Measurements from ENCODE around the gene GDI1. TPM values are rescaled to one million over a fixed set of nuclear protein-coding genes. Genes with fewer than 3 reads are reported as not detected.
A peak's percentile ranks its signal among the peaks of the same experiment; 100 is the strongest.

The GDI1 gene
- total and polyA plus RNA-seq, 2 of the 8 experiments (the other 6 are each of a cell fraction or from before 2014, with no cell fraction given) = 83.1 to 136 TPM

GRCh38 chrX:154489182-154489581 lies 52.2 kb downstream of the GDI1 start:
- Histone ChIP-seq H2BK12ac (ENCODE audit: low read depth, low read length) (no peak overlapping the region), H3K79me2 (ENCODE audit: control insufficient read depth in 1 of 2, insufficient read depth in 2 of 2, low read length in 2 of 2) (no peaks in the 10 kb centered on the region), H3K4ac (replicated peaks; ENCODE audit: insufficient read length, low read depth, low read length) (no peak overlapping the region), H3K23me2 (ENCODE audit: low read depth, low read length) (no peaks in the 10 kb centered on the region; the same call in 1 of the 2 replicates), H3K9ac (replicated peaks in 1 of 4; ENCODE audit: extremely low read depth in 1 of 4, low read depth in 3 of 4, low read length in 3 of 4) (no peak overlapping the region), H4K8ac (ENCODE audit: extremely low read depth, insufficient read depth, low read length) (no peak overlapping the region), H3K9me3 (ENCODE audit: insufficient read depth in 2 of 2, low read depth in 1 of 2, low read length in 1 of 2) (no peaks in the 10 kb centered on the region), H4K5ac (ENCODE audit: insufficient read length, low read depth, low read length) (no peak overlapping the region), H3K36me3 (ENCODE audit: control insufficient read depth in 2 of 4, insufficient read depth in 4 of 4, low read length in 3 of 4) (peaks cover 0 to 12% (median 0%) of the 10 kb centered on the region in 4 experiments; a peak in 2 of 8 replicates), H3K23ac (ENCODE audit: insufficient read length) (no peak overlapping the region), H2BK5ac (ENCODE audit: low read depth, low read length) (no peak overlapping the region), H3K4me2 (ENCODE audit: insufficient read depth in 1 of 2, low read depth in 2 of 2, low read length in 2 of 2) (peak overlapping the region; percentile 69 to 72; a peak in 3 of 4 replicates), H3K14ac (ENCODE audit: insufficient read length) (no peak overlapping the region), H3K27ac (ENCODE audit: low read depth, low read length) (no peak overlapping the region), H4K91ac (replicated peaks; ENCODE audit: insufficient read length, low read length) (no peak overlapping the region), H2BK20ac (ENCODE audit: low read length) (no peak overlapping the region), H3K56ac (replicated peaks; ENCODE audit: insufficient read length, low read depth, low read length) (no peak overlapping the region), H4K20me1 (replicated peaks in 1 of 2; ENCODE audit: control insufficient read depth in 1 of 2, insufficient read depth in 2 of 2, low read length in 2 of 2) (peaks cover 1 to 2% of the 10 kb centered on the region in 2 experiments), H3K4me3 (ENCODE audit: extremely low read depth in 1 of 4, insufficient read depth in 2 of 4, low read depth in 3 of 4, low read length in 4 of 4) (no peak overlapping the region), H3K79me1 (ENCODE audit: low read depth, low read length) (no peaks in the 10 kb centered on the region), H3K4me1 (replicated peaks in 1 of 4; ENCODE audit: control insufficient read depth in 3 of 4, insufficient read depth in 4 of 4, low read length in 3 of 4) (peaks cover 0 to 12% (median 3%) of the 10 kb centered on the region in 4 experiments; a peak in 4 of 7 replicates), H3K27me3 (replicated peaks in 1 of 4; ENCODE audit: control insufficient read depth in 3 of 4, extremely low read depth in 1 of 4, insufficient read depth in 3 of 4, low read length in 3 of 4) (no peaks in the 10 kb centered on the region; a peak in 1 of 7 replicates), H2AK5ac (ENCODE audit: low read depth, low read length) (no peak overlapping the region), H2BK120ac (replicated peaks; ENCODE audit: low read depth, low read length) (no peak overlapping the region), H2AFZ (ENCODE audit: low read length) (no peak overlapping the region), H3K18ac (ENCODE audit: extremely low read depth, low read length) (no peak overlapping the region), H2BK15ac (ENCODE audit: low read length) (no peak overlapping the region)
- 88% methylated on average over 3 of the region's 4 CpGs; no CpG with 5 or more reads in 1 of the 2 experiments for WGBS, 2 experiments (ENCODE audit: extremely low coverage in 1 of 2, insufficient coverage in 1 of 2, insufficient read length in 1 of 2, insufficient replicate concordance in 2 of 2, low coverage in 1 of 2, low lambda C conversion rate in 2 of 2, missing lambda C conversion rate in 1 of 2)
- FAIRE-seq = no peak
- ChIA-PET POLR2A (ENCODE audit: partially characterized antibody) (interaction anchor here (0.7 to 1.9 kb wide), 10 partner anchors 8 to 118 kb away, joined by 3 to 7 read pairs (median 4); partner anchors contain the start of gene DNASE1L1), CTCF (ENCODE audit: partially characterized antibody) (interaction anchor here (0.8 to 2.0 kb wide), 4 partner anchors 14 to 60 kb away, joined by 3 to 6 read pairs (median 3); partner anchors contain the start of gene ATP6AP1)
- no peak for DNase-seq (ENCODE audit: low read depth in 1 of 2, low spot score in 2 of 2)
- TF ChIP-seq CBX8 (IDR thresholded peaks at IDR 0.05; ENCODE audit: borderline replicate concordance, low read depth, low read length) = no peak
- no peak for TF ChIP-seq ATF3 (IDR thresholded peaks at IDR 0.05; ENCODE audit: insufficient read depth, low read depth, low read length)
- TF ChIP-seq CEBPB (IDR thresholded peaks at IDR 0.05; ENCODE audit: low read depth, low read length) = no peak
- TF ChIP-seq RXRA (IDR thresholded peaks at IDR 0.05; ENCODE audit: insufficient read depth, low read depth, low read length) = no peak
- TF ChIP-seq NRF1 (IDR thresholded peaks at IDR 0.05; ENCODE audit: low read depth, low read length) = no peak
- no peak for TF ChIP-seq PHF8 (conservative IDR thresholded peaks at IDR 0.05; ENCODE audit: low read depth, low read length)

All from H1 (cell line).